DMS53 treated with DMSO at 0.1 percent for 48 hours (cell line): ENCODE results near the gene TIGD7.
"Not testable (repeated sequence)": the region's sequence is repeated elsewhere in the genome, so short reads cannot be mapped to it uniquely, and the experiment has no call there.

Experiments used
- DNase-seq: peaks from one replicate; lab custom pipeline; 2025; ENCODE audit not compliant: unreplicated experiment; lab: John Stamatoyannopoulos, UW

The TIGD7 gene

GRCh38 chr16:3282730-3283542 is 22.3 kb downstream of the TIGD7 start, which contains the start of gene ZNF263:
ZNF263 (plus strand) TSS chr16:3283491; CDS start chr16:3283819, 328 bp downstream.
- peak; percentile 91 for DNase-seq

- DNase-seq: peak; percentile 62
Observed at GRCh38 chr16:3282103-3282729, 23.0 kb downstream of the TIGD7 start.

GRCh38 chr16:3281222-3281820 is 23.9 kb downstream of the TIGD7 start:
- no peak for DNase-seq

GRCh38 chr16:3276679-3277078 is 28.6 kb downstream of the TIGD7 start:
- DNase-seq: no peak

- no peak for DNase-seq
Observed at GRCh38 chr16:3274947-3275346, 30.3 kb downstream of the TIGD7 start.

GRCh38 chr16:3274490-3274889 is 30.7 kb downstream of the TIGD7 start:
- DNase-seq: no peak

GRCh38 chr16:3271281-3271680 is 33.9 kb downstream of the TIGD7 start:
- DNase-seq: not testable (repeated sequence)

- DNase-seq: not testable (repeated sequence)
Observed at GRCh38 chr16:3270718-3271117, 34.5 kb downstream of the TIGD7 start.

GRCh38 chr16:3268294-3268693 is 36.9 kb downstream of the TIGD7 start:
- DNase-seq: no peak

GRCh38 chr16:3266873-3267537 is 38.2 kb downstream of the TIGD7 start:
- peak; percentile 43 for DNase-seq

- DNase-seq: peak; percentile 89
Observed at GRCh38 chr16:3264137-3265036, 40.8 kb downstream of the TIGD7 start.

GRCh38 chr16:3262517-3262916 is 42.7 kb downstream of the TIGD7 start:
- DNase-seq: no peak

GRCh38 chr16:3259836-3260235 is 45.4 kb downstream of the TIGD7 start:
- DNase-seq: no peak

- no peak for DNase-seq
Observed at GRCh38 chr16:3256866-3257465, 48.3 kb downstream of the TIGD7 start.

GRCh38 chr16:3256146-3256865 is 48.9 kb downstream of the TIGD7 start, which contains the start of gene MEFV:
MEFV (minus strand) TSS chr16:3256633; CDS start chr16:3256587, 46 bp downstream.
- no peak for DNase-seq

- DNase-seq: no peak
Observed at GRCh38 chr16:3254309-3254708, 50.9 kb downstream of the TIGD7 start.

GRCh38 chr16:3252967-3253366 is 52.3 kb downstream of the TIGD7 start:
- no peak for DNase-seq

GRCh38 chr16:3249451-3249850 is 55.8 kb downstream of the TIGD7 start:
- no peak for DNase-seq

- no peak for DNase-seq
Observed at GRCh38 chr16:3249020-3249419, 56.2 kb downstream of the TIGD7 start.
